Fibroblast of lung (primary cell): ENCODE results near the gene LTBP4.

Experiments
- CTCF ChIP-seq, 2 donors: IDR thresholded peaks in 1 of 2; conservative IDR thresholded peaks in 1 of 2; 1 replicate in 1 of 2; 2 replicates in 1 of 2; pipeline ENCODE4 v1.5.1; 2011 to 2012; ENCODE audit warnings: low read length in 2 of 2, control low read depth in 1 of 2, inconsistent platforms in 1 of 2, low read depth in 1 of 2, mild to moderate bottlenecking in 1 of 2
- EZH2 ChIP-seq: IDR thresholded peaks from 2 replicates; pipeline ENCODE4 v1.5.1; 2012; ENCODE audit warnings: low read length, control low read depth, mild to moderate bottlenecking; ENCODE audit errors: missing control alignments

- TF ChIP-seq CTCF (conservative IDR thresholded peaks at IDR 0.05 in 1 of 2, IDR thresholded peaks at IDR 0.05 in 1 of 2; ENCODE audit: low read depth in 1 of 2, low read length in 2 of 2) (no peak), EZH2 (no peak)
Observed at GRCh38 chr19:40571005-40571318, 30.2 kb upstream of the LTBP4 start.
